Uterus (tissue), 4 donors: Measurements from ENCODE around the gene MALAT1. TPM values are rescaled to one million over a fixed set of nuclear protein-coding genes. Genes with fewer than 3 reads are reported as not detected.

ENCODE experiments used
- DNase-seq, 2 donors: peaks; one replicate each; pipeline ENCODE4 v3.0.0-alpha.2; 2019 to 2020
- H3K27ac ChIP-seq, 2 donors: fragments of 200-600 bp; sonication (generic); 1 replicate in 1 of 2; 2 replicates in 1 of 2; pipeline ENCODE4 v1.5.1; 2016 to 2018
- H3K27me3 ChIP-seq, 2 donors: fragments of 200-600 bp; sonication (generic); one replicate each; pipeline ENCODE4 v1.5.1; 2018 to 2019; ENCODE audit warnings: control low read depth in 1 of 2
- H3K36me3 ChIP-seq, 2 donors: fragments of 200-600 bp; sonication (generic); one replicate each; pipeline ENCODE4 v1.5.1; 2019; ENCODE audit warnings: control low read depth in 1 of 2
- H3K4me1 ChIP-seq, 2 donors: fragments of 200-600 bp; sonication (generic); one replicate each; pipeline ENCODE4 v1.5.1; 2018 to 2019; ENCODE audit warnings: control low read depth in 1 of 2
- H3K4me3 ChIP-seq, 2 donors: fragments of 200-600 bp; sonication (generic); 1 replicate in 1 of 2; 2 replicates in 1 of 2; pipeline ENCODE4 v1.5.1; 2018 to 2019; ENCODE audit warnings: mild to moderate bottlenecking in 1 of 2
- H3K9me3 ChIP-seq, 2 donors: fragments of 200-600 bp; sonication (generic); one replicate each; pipeline ENCODE4 v1.5.1; 2019; ENCODE audit warnings: control low read depth in 1 of 2
- CTCF ChIP-seq, 4 experiments: fragments of 200-600 bp in 2 of 4; fragments of 450-650 bp in 2 of 4; sonication (generic) in 2 of 4; IDR thresholded peaks; one replicate each; pipeline ENCODE4 v1.5.1; 2016 to 2019; ENCODE audit warnings: antibody characterized with exemption in 4 of 4, mild to moderate bottlenecking in 2 of 4, moderate library complexity in 1 of 4
- POLR2A ChIP-seq, 2 donors: fragments of 450-650 bp; IDR thresholded peaks; one replicate each; pipeline ENCODE4 v1.6.1; 2016; ENCODE audit warnings: antibody characterized with exemption in 2 of 2, mild to moderate bottlenecking in 1 of 2, moderate library complexity in 1 of 2
- intact Hi-C: fragments of 100-400 bp; cut with DNase I; formaldehyde crosslinking; loops from one replicate; pipeline ENCODE4 v1.15.1; 2023; ENCODE audit warnings: low total_unique reads
- total RNA-seq, 4 donors: library from RNA; depleted of rRNA in 3 of 4; stranded (reverse); fragments of >200 nt in 3 of 4; gene quantifications; one replicate each; pipeline versions ENCODE4 v1.1.0 to v1.2.4, GENCODE V29; 2014 to 2023
- donor health status: DM: yes; HTN: yes; CAD: no.

The MALAT1 gene
- total RNA-seq, 4 donors from 2014 or later: 6,732 to 19,335 (median 13,886) TPM

GRCh38 chr11:65482306-65482850 lies 16.5 kb upstream of the MALAT1 start:
- no peak for DNase-seq
- intact Hi-C loops: no loop called here
- TF ChIP-seq POLR2A (IDR thresholded peaks at IDR 0.05): no peak
- TF ChIP-seq CTCF (IDR thresholded peaks at IDR 0.05): no peak
- H3K4me1 ChIP-seq: peaks cover 20 to 31% of the 10 kb centered on the region in 2 donors
- no peak overlapping the region for H3K4me3 ChIP-seq
- no peaks in the 10 kb centered on the region for H3K36me3 ChIP-seq
- no peaks in the 10 kb centered on the region for H3K27me3 ChIP-seq
- H3K27ac ChIP-seq: peak overlapping the region; percentile 97 to 98
- no peaks in the 10 kb centered on the region for H3K9me3 ChIP-seq

- no peak for TF ChIP-seq CTCF (IDR thresholded peaks at IDR 0.05)
- TF ChIP-seq POLR2A (IDR thresholded peaks at IDR 0.05): no peak
- Histone ChIP-seq H3K4me3 (no peak overlapping the region), H3K27ac (peak overlapping the region; percentile 97 to 98), H3K9me3 (no peaks in the 10 kb centered on the region), H3K27me3 (no peaks in the 10 kb centered on the region), H3K4me1 (peaks cover 39 to 47% of the 10 kb centered on the region in 2 donors), H3K36me3 (no peaks in the 10 kb centered on the region)
- intact Hi-C loops: no loop called here
- peak in 1 of 2 donors; percentile 46 for DNase-seq
These were observed 13.0 kb upstream of the MALAT1 start for GRCh38 chr11:65485920-65486219.

GRCh38 chr11:65486570-65487466 lies 12.0 kb upstream of the MALAT1 start:
- H3K4me1 ChIP-seq: peaks cover 48 to 56% of the 10 kb centered on the region in 2 donors
- no peaks in the 10 kb centered on the region for H3K27me3 ChIP-seq
- no peak for DNase-seq
- intact Hi-C loops: no loop called here
- no peaks in the 10 kb centered on the region for H3K36me3 ChIP-seq
- TF ChIP-seq CTCF (IDR thresholded peaks at IDR 0.05): no peak
- peak in 1 of 2 donors; percentile 86 for TF ChIP-seq POLR2A (IDR thresholded peaks at IDR 0.05)
- H3K27ac ChIP-seq: peak overlapping the region; percentile 97 to 98
- H3K4me3 ChIP-seq: no peak overlapping the region
- no peaks in the 10 kb centered on the region for H3K9me3 ChIP-seq

- intact Hi-C loops: no loop called here
- Histone ChIP-seq H3K27ac (peak overlapping the region; percentile 97 to 98), H3K36me3 (no peaks in the 10 kb centered on the region), H3K4me3 (peak overlapping the region in 1 of 2 donors; percentile 18), H3K27me3 (no peaks in the 10 kb centered on the region), H3K4me1 (peaks cover 51 to 60% of the 10 kb centered on the region in 2 donors), H3K9me3 (no peaks in the 10 kb centered on the region)
- TF ChIP-seq CTCF (IDR thresholded peaks at IDR 0.05): peak in 2 of 4 experiments; percentile 17 to 37
- TF ChIP-seq POLR2A (IDR thresholded peaks at IDR 0.05): peak in 1 of 2 donors; percentile 62
- peak; percentile 98 to 100 for DNase-seq
These were observed 11.2 kb upstream of the MALAT1 start for GRCh38 chr11:65487467-65488272.
